KMS-11 (cell line): ENCODE data around the gene MMADHC.

Experiments used
- H2AFZ ChIP-seq: fragments of 200-600 bp; sonication (generic); 2 replicates; pipeline ENCODE4 v1.6.1; 2016; ENCODE audit warnings: antibody characterized with exemption, mixed run types, low read depth
- H3K27ac ChIP-seq: fragments of 200-600 bp; sonication (generic); 2 replicates; pipeline ENCODE4 v1.6.1; 2016; ENCODE audit warnings: mild to moderate bottlenecking, mixed run types
- H3K27me3 ChIP-seq: fragments of 200-600 bp; sonication (generic); 2 replicates; pipeline ENCODE4 v1.6.1; 2017; ENCODE audit warnings: mild to moderate bottlenecking, low read depth, mixed run types, moderate library complexity; ENCODE audit not compliant: insufficient read depth
- H3K36me3 ChIP-seq: fragments of 200-600 bp; sonication (generic); 2 replicates; pipeline ENCODE4 v1.6.1; 2017; ENCODE audit warnings: mild to moderate bottlenecking, mixed run types; ENCODE audit not compliant: insufficient read depth
- H3K4me1 ChIP-seq: fragments of 200-600 bp; sonication (generic); 2 replicates; pipeline ENCODE4 v1.6.1; 2016; ENCODE audit warnings: mild to moderate bottlenecking, low read depth, mixed run types; ENCODE audit not compliant: poor library complexity, severe bottlenecking
- H3K4me2 ChIP-seq: fragments of 200-600 bp; sonication (generic); 2 replicates; pipeline ENCODE4 v1.7.0; 2016; ENCODE audit warnings: mild to moderate bottlenecking, mixed run types
- H3K4me3 ChIP-seq: fragments of 200-600 bp; sonication (generic); IDR thresholded peaks from 2 replicates; pipeline ENCODE4 v1.6.1; 2017; ENCODE audit warnings: low read depth, low read length, mixed read lengths; ENCODE audit not compliant: insufficient read depth
- H3K79me2 ChIP-seq: fragments of 200-600 bp; sonication (generic); 2 replicates; pipeline ENCODE4 v1.6.1; 2016; ENCODE audit warnings: low read depth, mixed run types; ENCODE audit not compliant: insufficient read depth
- H3K9ac ChIP-seq: fragments of 200-600 bp; sonication (generic); 2 replicates; pipeline ENCODE4 v1.6.1; 2016; ENCODE audit warnings: mild to moderate bottlenecking, mixed run types
- H4K20me1 ChIP-seq: fragments of 200-600 bp; sonication (generic); 2 replicates; pipeline ENCODE4 v1.6.1; 2016; ENCODE audit warnings: mild to moderate bottlenecking, mixed run types; ENCODE audit not compliant: insufficient read depth
- CTCF ChIP-seq: fragments of 200-600 bp; sonication (generic); conservative IDR thresholded peaks from 2 replicates; pipeline ENCODE4 v1.6.1; 2017; ENCODE audit warnings: low read depth, mild to moderate bottlenecking, antibody characterized with exemption, low read length, moderate library complexity, mixed read lengths

MMADHC gene

GRCh38 chr2:149627111-149627801, 39.7 kb upstream of the MMADHC start:
- TF ChIP-seq CTCF, result no peak
- no peak overlapping the region for H3K27ac ChIP-seq
- H3K4me2 ChIP-seq, result no peak overlapping the region
- no peaks in the 10 kb centered on the region for H4K20me1 ChIP-seq
- H3K36me3 ChIP-seq, result no peaks in the 10 kb centered on the region
- H3K79me2 ChIP-seq, result no peaks in the 10 kb centered on the region
- H3K4me3 ChIP-seq, result no peak overlapping the region
- no peaks in the 10 kb centered on the region for H3K27me3 ChIP-seq
- H2AFZ ChIP-seq, result no peak overlapping the region
- H3K9ac ChIP-seq, result no peak overlapping the region
- no peaks in the 10 kb centered on the region for H3K4me1 ChIP-seq

- no peak overlapping the region for H2AFZ ChIP-seq
- no peaks in the 10 kb centered on the region for H3K27me3 ChIP-seq
- H3K9ac ChIP-seq, result no peak overlapping the region
- H3K36me3 ChIP-seq, result no peaks in the 10 kb centered on the region
- no peaks in the 10 kb centered on the region for H3K4me1 ChIP-seq
- H3K27ac ChIP-seq, result no peak overlapping the region
- TF ChIP-seq CTCF, result no peak
- no peak overlapping the region for H3K4me3 ChIP-seq
- H3K79me2 ChIP-seq, result no peaks in the 10 kb centered on the region
- H4K20me1 ChIP-seq, result no peaks in the 10 kb centered on the region
- no peak overlapping the region for H3K4me2 ChIP-seq
Measured at GRCh38 chr2:149625671-149626070, 38.1 kb upstream of the MMADHC start.

- TF ChIP-seq CTCF, result no peak
- H3K27me3 ChIP-seq, result no peaks in the 10 kb centered on the region
- H2AFZ ChIP-seq, result no peak overlapping the region
- H3K4me3 ChIP-seq, result no peak overlapping the region
- no peaks in the 10 kb centered on the region for H3K79me2 ChIP-seq
- no peaks in the 10 kb centered on the region for H4K20me1 ChIP-seq
- no peak overlapping the region for H3K9ac ChIP-seq
- H3K4me1 ChIP-seq, result no peaks in the 10 kb centered on the region
- H3K36me3 ChIP-seq, result no peaks in the 10 kb centered on the region
- no peak overlapping the region for H3K27ac ChIP-seq
- no peak overlapping the region for H3K4me2 ChIP-seq
Measured at GRCh38 chr2:149625271-149625670, 37.7 kb upstream of the MMADHC start.

GRCh38 chr2:149622343-149622742, 34.8 kb upstream of the MMADHC start:
- Histone ChIP-seq H4K20me1 (no peaks in the 10 kb centered on the region), H3K36me3 (no peaks in the 10 kb centered on the region), H2AFZ (no peak overlapping the region), H3K27ac (no peak overlapping the region), H3K4me2 (no peak overlapping the region), H3K79me2 (no peaks in the 10 kb centered on the region), H3K27me3 (no peaks in the 10 kb centered on the region), H3K9ac (no peak overlapping the region), H3K4me3 (no peak overlapping the region), H3K4me1 (no peaks in the 10 kb centered on the region)
- TF ChIP-seq CTCF, result no peak
